Urinary bladder (tissue), 4 donors: ENCODE measurements around the gene OR9K2. TPM values are rescaled to one million over a fixed set of nuclear protein-coding genes. Genes with fewer than 3 reads are reported as not detected.
A peak's percentile ranks its signal among the peaks of the same experiment; 100 is the strongest.
"Not testable (repeated sequence)": the region's sequence is repeated elsewhere in the genome, so short reads cannot be mapped to it uniquely, and the experiment has no call there.

Experiments
- DNase-seq: peaks from one replicate; pipeline ENCODE4 v3.0.0-alpha.2; 2015; ENCODE audit errors: extremely low spot score
- H3K27ac ChIP-seq: one replicate; pipeline ENCODE4 v1.5.1; 2013; ENCODE audit warnings: low read depth, mild to moderate bottlenecking, moderate library complexity
- H3K36me3 ChIP-seq: one replicate; pipeline ENCODE4 v1.6.1; 2013; ENCODE audit warnings: mild to moderate bottlenecking, moderate library complexity; ENCODE audit not compliant: insufficient read depth
- H3K4me1 ChIP-seq: one replicate; pipeline ENCODE4 v1.6.1; 2013; ENCODE audit warnings: mild to moderate bottlenecking, moderate library complexity; ENCODE audit not compliant: insufficient read depth
- H3K4me3 ChIP-seq: one replicate; pipeline ENCODE4 v1.5.1; 2013; ENCODE audit warnings: low read depth, low read length
- WGBS: extraction: QIAGEN DNeasy Blood & Tissue Kit; methylation state at CpG from one replicate; pipeline ENCODE4 v1.1.7; 2013; 5-methylcytosine and 5-hydroxymethylcytosine counted together
- polyA plus RNA-seq: library from polyadenylated mRNA; stranded (reverse); fragments of 200-250 nt; gene quantifications from one replicate; pipeline ENCODE4 v1.2.3, GENCODE V29; 2013
- total RNA-seq: library from RNA; depleted of rRNA; stranded (reverse); fragments of >200 nt; gene quantifications from one replicate; pipeline ENCODE4 v1.2.3, GENCODE V29; 2014
- donor health status: healthy with polysubstance abuse.
- donor health status: healthy.

Gene OR9K2
- total RNA-seq: not detected
- polyA plus RNA-seq: not detected

DNA sequence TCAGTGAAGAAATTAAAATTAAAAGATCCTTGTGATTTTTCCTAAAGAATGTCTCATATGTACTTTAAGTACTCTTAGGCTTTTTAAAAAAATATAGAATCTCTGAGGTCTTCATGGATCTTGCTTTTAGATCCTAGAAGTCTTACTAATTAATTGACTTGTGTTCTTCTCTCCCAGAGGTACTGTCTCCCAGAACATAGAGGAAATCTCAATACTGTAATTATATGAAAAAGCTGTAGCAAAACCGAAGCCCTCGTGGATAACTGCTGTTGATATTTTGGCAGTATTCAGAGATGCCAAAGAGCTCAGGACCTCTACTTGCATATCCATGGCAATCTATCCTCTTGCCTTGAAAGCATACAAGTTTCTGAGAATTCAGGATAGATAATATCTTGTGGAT lies at the start of gene OR9K2:
TSS of gene OR9K2 (plus strand) at position 301 of the 400 bp plus-strand sequence. CDS start 3,429 bp downstream, outside the sequence.
- WGBS: 86% methylated on average over 2 of the region's 2 CpGs
- no peaks in the 10 kb centered on the region for H3K4me1 ChIP-seq
- DNase-seq: no peak
- no peak within 1 kb of the TSS for H3K4me3 ChIP-seq
- no peaks in the 10 kb centered on the region for H3K36me3 ChIP-seq
- no peak within 1 kb of the TSS for H3K27ac ChIP-seq

DNA sequence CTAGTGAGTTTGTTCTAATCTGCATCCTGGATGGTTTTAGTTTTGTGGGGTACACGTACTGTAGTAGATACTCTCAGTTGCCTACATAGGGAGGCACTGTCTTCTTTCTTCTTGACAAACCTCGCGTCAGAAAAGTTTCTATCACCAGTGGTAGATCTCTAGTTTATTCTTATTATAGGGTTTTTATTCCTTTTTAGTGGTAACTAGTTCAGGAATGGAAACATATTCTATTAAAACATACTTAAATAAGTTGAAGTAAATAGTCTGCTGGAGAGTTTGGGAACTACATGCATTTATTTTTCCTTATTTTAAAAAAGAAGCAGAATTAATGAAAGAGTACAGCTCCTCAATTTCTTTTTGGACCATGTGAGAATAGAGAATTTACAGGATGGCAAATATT lies 33.6 kb upstream of the OR9K2 start:
- Histone ChIP-seq H3K4me3 (no peak overlapping the region), H3K36me3 (no peaks in the 10 kb centered on the region), H3K4me1 (no peaks in the 10 kb centered on the region), H3K27ac (no peak overlapping the region)
- DNase-seq: no peak
- 88% methylated on average over 3 of the region's 3 CpGs for WGBS

DNA sequence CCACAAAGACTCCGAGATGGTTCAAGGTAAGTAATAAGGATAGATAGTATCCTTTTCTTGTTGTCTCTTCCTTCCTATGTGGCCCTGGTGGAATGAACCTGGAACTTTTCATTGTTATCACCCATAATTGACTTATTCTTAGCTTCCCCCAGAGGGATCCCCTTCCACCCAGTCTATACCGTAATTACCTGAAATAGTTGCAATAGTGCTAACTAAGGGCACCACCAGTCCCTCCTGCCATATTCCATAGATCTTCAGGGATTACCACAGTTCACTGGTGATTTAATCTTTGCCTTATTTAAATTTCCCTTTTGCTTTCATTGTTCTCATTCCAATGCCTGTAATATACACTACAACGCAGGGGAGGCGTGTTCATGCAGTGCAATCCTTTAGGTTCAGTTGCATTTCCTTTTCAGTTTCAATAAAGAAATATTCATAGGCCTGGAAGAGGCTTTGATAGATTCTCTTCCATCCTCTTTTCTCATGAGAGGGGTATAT lies 13.8 kb upstream of the OR9K2 start:
- Histone ChIP-seq H3K4me1 (no peaks in the 10 kb centered on the region), H3K36me3 (no peaks in the 10 kb centered on the region), H3K4me3 (no peak overlapping the region), H3K27ac (no peak overlapping the region)
- WGBS: 76% methylated on average over 4 of the region's 4 CpGs
- DNase-seq: no peak

DNA sequence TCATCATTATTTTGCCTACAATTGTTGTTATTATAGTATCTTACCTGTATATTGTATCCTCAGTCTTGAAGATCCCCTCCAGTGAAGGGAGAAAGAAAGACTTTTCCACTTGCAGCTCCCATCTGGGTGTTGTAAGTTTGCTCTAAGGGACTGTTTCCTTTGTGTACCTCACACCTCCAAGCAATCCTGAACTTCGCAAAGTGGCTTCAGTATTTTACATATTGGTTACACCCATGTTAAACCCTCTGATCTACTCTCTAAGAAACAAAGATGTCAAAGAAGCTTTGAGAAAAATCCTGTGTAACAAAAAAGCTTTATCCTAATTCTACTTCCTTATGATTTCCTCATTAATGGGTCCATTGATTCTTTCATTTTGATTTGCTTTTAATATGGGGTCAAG lies 10.1 kb upstream of the OR9K2 start:
- Histone ChIP-seq H3K4me1 (no peaks in the 10 kb centered on the region), H3K27ac (no peak overlapping the region), H3K36me3 (no peaks in the 10 kb centered on the region), H3K4me3 (no peak overlapping the region)
- WGBS: 79% methylated on average over 1 of the region's 1 CpG
- DNase-seq: no peak

DNA sequence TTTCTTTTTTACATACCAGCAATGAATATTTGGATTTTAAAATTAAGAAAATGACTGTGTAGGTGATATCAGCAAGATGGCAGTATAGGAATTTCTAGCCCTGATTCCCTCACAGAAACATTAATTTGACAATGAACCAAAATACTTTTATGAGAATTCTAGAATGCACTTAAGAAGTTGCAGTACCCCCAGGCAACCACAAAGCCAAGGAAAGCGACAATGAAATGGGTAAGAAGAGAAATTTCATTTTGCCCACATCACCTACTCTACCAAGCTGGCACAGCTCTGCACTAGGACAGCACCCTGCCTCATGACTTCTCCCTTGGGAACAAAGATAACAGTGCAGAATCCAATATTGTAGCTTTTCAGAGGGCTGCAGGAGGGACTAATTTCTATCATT lies 6.6 kb downstream of the OR9K2 start:
- H3K27ac ChIP-seq: no peak overlapping the region
- H3K4me1 ChIP-seq: no peaks in the 10 kb centered on the region
- no peaks in the 10 kb centered on the region for H3K36me3 ChIP-seq
- 62% methylated on average over 1 of the region's 1 CpG for WGBS
- no peak for DNase-seq
- H3K4me3 ChIP-seq: no peak overlapping the region

GRCh38 chr12:55142669-55143565 lies 16.7 kb downstream of the OR9K2 start:
- 40% methylated on average over 3 of the region's 3 CpGs for WGBS
- no peaks in the 10 kb centered on the region for H3K4me1 ChIP-seq
- DNase-seq: peak; percentile 2
- no peaks in the 10 kb centered on the region for H3K36me3 ChIP-seq
- no peak overlapping the region for H3K27ac ChIP-seq
- H3K4me3 ChIP-seq: no peak overlapping the region

DNA sequence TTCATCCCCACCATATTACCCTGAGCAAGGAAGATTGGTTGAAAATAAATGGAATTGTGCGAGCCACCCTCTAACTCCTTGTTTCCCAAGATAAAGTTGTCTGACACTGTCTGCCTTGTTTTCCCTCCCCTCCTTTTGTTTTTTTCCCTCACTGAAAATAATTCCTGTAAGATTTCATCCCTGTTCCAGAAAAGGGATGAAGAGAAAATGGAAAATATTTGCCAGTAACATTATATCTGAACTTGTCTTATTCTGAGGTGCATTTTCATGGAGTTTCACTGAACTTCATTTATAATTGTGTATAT lies 17.3 kb downstream of the OR9K2 start:
- WGBS: 9% methylated on average over 1 of the region's 1 CpG
- Histone ChIP-seq H3K27ac (no peak overlapping the region), H3K36me3 (no peaks in the 10 kb centered on the region), H3K4me1 (no peaks in the 10 kb centered on the region), H3K4me3 (no peak overlapping the region)
- DNase-seq: no peak

GRCh38 chr12:55167010-55167640 lies 40.9 kb downstream of the OR9K2 start:
- not testable (repeated sequence) for H3K27ac ChIP-seq, H3K4me1 ChIP-seq, DNase-seq, H3K36me3 ChIP-seq, H3K4me3 ChIP-seq
- 82% methylated on average over 24 of the region's 24 CpGs for WGBS

GRCh38 chr12:55171445-55171844 lies 45.2 kb downstream of the OR9K2 start:
- no peak for DNase-seq
- H3K27ac ChIP-seq: no peak overlapping the region
- no peaks in the 10 kb centered on the region for H3K4me1 ChIP-seq
- no peaks in the 10 kb centered on the region for H3K36me3 ChIP-seq
- no peak overlapping the region for H3K4me3 ChIP-seq
- 93% methylated on average over 2 of the region's 2 CpGs for WGBS

DNA sequence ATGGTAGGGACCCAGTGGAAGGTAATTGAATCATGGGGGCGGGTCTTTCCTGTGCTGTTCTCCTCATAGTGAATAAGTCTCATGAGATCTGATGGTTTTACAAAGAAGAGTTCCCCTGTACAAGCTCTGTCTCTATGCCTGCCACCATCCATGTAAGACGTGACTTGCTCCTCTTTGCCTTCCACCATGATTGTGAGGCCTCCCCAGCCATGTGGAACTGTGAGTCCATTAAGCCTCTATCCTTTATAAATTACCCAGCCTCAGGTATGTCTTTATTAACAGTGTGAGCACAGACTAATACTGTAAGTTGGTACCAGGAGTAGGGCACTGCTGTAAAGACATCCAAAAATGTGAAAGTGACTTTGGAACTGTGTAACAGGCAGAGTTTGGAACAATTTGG lies 45.6 kb downstream of the OR9K2 start:
- not testable (repeated sequence) for H3K36me3 ChIP-seq, DNase-seq, H3K4me1 ChIP-seq, H3K27ac ChIP-seq, H3K4me3 ChIP-seq
- WGBS: 63% methylated on average over 2 of the region's 2 CpGs

DNA sequence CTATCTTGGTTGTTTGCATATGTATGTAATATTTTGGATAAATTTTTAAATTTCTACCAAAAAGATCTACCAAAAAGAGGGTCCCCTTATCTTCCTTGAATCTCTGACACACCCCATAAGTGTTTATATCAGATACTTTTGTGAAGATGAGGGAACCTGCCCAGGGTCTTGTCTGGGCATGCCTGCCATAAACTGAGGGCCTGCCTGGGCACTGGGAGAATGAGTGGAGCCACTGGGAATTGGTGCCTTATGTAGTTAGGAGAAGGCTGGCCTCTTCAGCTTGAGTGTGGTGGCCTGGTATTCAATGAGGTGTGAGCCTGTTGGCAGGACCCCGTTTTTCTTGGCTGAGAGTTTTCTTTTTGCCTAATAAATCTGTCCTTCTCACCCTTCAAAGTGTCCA lies 46.5 kb downstream of the OR9K2 start:
- no peak for DNase-seq
- Histone ChIP-seq H3K4me1 (no peaks in the 10 kb centered on the region), H3K27ac (no peak overlapping the region), H3K36me3 (no peaks in the 10 kb centered on the region), H3K4me3 (no peak overlapping the region)
- WGBS: 36% methylated on average over 1 of the region's 1 CpG

- no peak overlapping the region for H3K27ac ChIP-seq
- H3K4me3 ChIP-seq: no peak overlapping the region
- H3K4me1 ChIP-seq: no peaks in the 10 kb centered on the region
- no peaks in the 10 kb centered on the region for H3K36me3 ChIP-seq
- no peak for DNase-seq
- WGBS: 77% methylated on average over 2 of the region's 2 CpGs
These were observed 47.2 kb downstream of the OR9K2 start for GRCh38 chr12:55173456-55173855.
